Ureter (tissue), 1 donor: ENCODE data around the gene OR13C8. TPM values are rescaled to one million over a fixed set of nuclear protein-coding genes. Genes with fewer than 3 reads are reported as not detected.

Source experiments
- DNase-seq: peaks from one replicate; pipeline ENCODE4 v3.0.0-alpha.2; 2020; ENCODE audit warnings: low spot score
- total RNA-seq: library from RNA; stranded (reverse); gene quantifications from one replicate; pipeline ENCODE4 v1.2.4, GENCODE V29; 2023
- donor health status: DM: yes; HTN: yes; CAD: no.

OR13C8 gene
- total RNA-seq, 1 donor from 2014 or later: not detected

GRCh38 chr9:104611213-104611612 is 42.2 kb downstream of the OR13C8 start:
- DNase-seq: no peak

- DNase-seq: no peak
These were observed 48.5 kb downstream of the OR13C8 start for GRCh38 chr9:104617418-104617817.

GRCh38 chr9:104618104-104618503 is 49.1 kb downstream of the OR13C8 start, which contains the start of gene OR13C9:
OR13C9 (minus strand) TSS chr9:104618204; CDS start chr9:104618204, 0 bp downstream.
- no peak for DNase-seq

Other genes starting within 250 kb of the OR13C8 start
- not detected for gene OR13F1, start 64.9 kb upstream of the OR13C8 start, total RNA-seq
- not detected for gene OR13C4, start 42.0 kb upstream of the OR13C8 start, total RNA-seq
- not detected for gene OR13C3, start 32.3 kb upstream of the OR13C8 start, total RNA-seq
- not detected for gene OR13C5, start 30.2 kb downstream of the OR13C8 start, total RNA-seq
- not detected for gene OR13C2, start 36.5 kb downstream of the OR13C8 start, total RNA-seq
- gene OR13C9, start 49.0 kb downstream of the OR13C8 start, total RNA-seq: not detected
- not detected for gene OR13D1, start 125.3 kb downstream of the OR13C8 start, total RNA-seq
- gene NIPSNAP3A, start 178.5 kb downstream of the OR13C8 start, total RNA-seq: 29.9 TPM
- gene NIPSNAP3B, start 195.0 kb downstream of the OR13C8 start, total RNA-seq: 4.1 TPM